T-helper 1 cell treated with Interleukin-12 subunit alpha and Interleukin-12 subunit beta and Interleukin-4 antibody, amounts not matched to agents 30 ng/mL and 1 ng/mL, for 36 hours (primary cell): Measurements from ENCODE around the gene SLC6A13. TPM values are rescaled to one million over a fixed set of nuclear protein-coding genes. Genes with fewer than 3 reads are reported as not detected.
"Not testable (repeated sequence)": the region's sequence is repeated elsewhere in the genome, so short reads cannot be mapped to it uniquely, and the experiment has no call there.

ENCODE experiments used
- intact Hi-C: fragments of 100-400 bp; cut with micrococcal nuclease; formaldehyde crosslinking; loops from one replicate; pipeline ENCODE4 v1.15.1; 2024
- total RNA-seq: library from RNA; stranded (reverse); gene quantifications from 2 replicates; pipeline ENCODE4 v1.2.3, GENCODE V29; 2022

SLC6A13 gene
- total RNA-seq, 1 donor from 2014 or later = 0.78 TPM

GRCh38 chr12:265096-265495 lies 2.5 kb upstream of the SLC6A13 start:
- intact Hi-C loops = no loop called here

- intact Hi-C loops = no loop called here
Measured at GRCh38 chr12:264269-264668, 1.6 kb upstream of the SLC6A13 start.

- intact Hi-C loops = no loop called here
Measured at GRCh38 chr12:263574-263973, 938 bp upstream of the SLC6A13 start.

GRCh38 chr12:262113-262512 lies 523 bp downstream of the SLC6A13 start:
- intact Hi-C loops = no loop called here

- intact Hi-C loops = no loop called here
Measured at GRCh38 chr12:257521-258321, 4.9 kb downstream of the SLC6A13 start.

- intact Hi-C loops = no loop called here
Measured at GRCh38 chr12:256958-257357, 5.7 kb downstream of the SLC6A13 start.

GRCh38 chr12:256225-256624 lies 6.4 kb downstream of the SLC6A13 start:
- intact Hi-C loops = no loop called here

GRCh38 chr12:254912-255311 lies 7.7 kb downstream of the SLC6A13 start:
- intact Hi-C loops = no loop called here

- intact Hi-C loops = no loop called here
Measured at GRCh38 chr12:254039-254438, 8.6 kb downstream of the SLC6A13 start.

GRCh38 chr12:253116-253831 lies 9.4 kb downstream of the SLC6A13 start:
- intact Hi-C loops = no loop called here

GRCh38 chr12:252636-253035 lies 10.0 kb downstream of the SLC6A13 start:
- intact Hi-C loops = no loop called here

GRCh38 chr12:247271-247670 lies 15.4 kb downstream of the SLC6A13 start:
- intact Hi-C loops = no loop called here

- intact Hi-C loops = no loop called here
Measured at GRCh38 chr12:243381-243780, 19.3 kb downstream of the SLC6A13 start.

- intact Hi-C loops = no loop called here
Measured at GRCh38 chr12:242496-242895, 20.1 kb downstream of the SLC6A13 start.

GRCh38 chr12:241266-241665 lies 21.4 kb downstream of the SLC6A13 start:
- intact Hi-C loops = no loop called here

- intact Hi-C loops = no loop called here
Measured at GRCh38 chr12:240566-240965, 22.1 kb downstream of the SLC6A13 start.

- intact Hi-C loops = no loop called here
Measured at GRCh38 chr12:238736-239398, 23.8 kb downstream of the SLC6A13 start.

- intact Hi-C loops = no loop called here
Measured at GRCh38 chr12:238116-238515, 24.5 kb downstream of the SLC6A13 start.

GRCh38 chr12:237026-237815 lies 25.4 kb downstream of the SLC6A13 start:
- intact Hi-C loops = no loop called here

GRCh38 chr12:236445-236844 lies 26.2 kb downstream of the SLC6A13 start:
- intact Hi-C loops = no loop called here

- intact Hi-C loops = not testable (repeated sequence)
Measured at GRCh38 chr12:235967-236366, 26.7 kb downstream of the SLC6A13 start.
